Common myeloid progenitor, CD34-positive (primary cell): ENCODE measurements around the gene CIAO3.

ENCODE experiments used
- CTCF ChIA-PET: fragments of 350-600 bp; sonication (Branson Sonifier 250); formaldehyde crosslinking; loops from one replicate; lab custom pipeline; 2021; ENCODE audit warnings: antibody characterized with exemption; lab: Charles Lee
- POLR2A ChIA-PET: fragments of 350-600 bp; sonication (Branson Sonifier 250); formaldehyde crosslinking; loops from one replicate; lab custom pipeline; 2021; ENCODE audit warnings: antibody characterized with exemption; lab: Charles Lee
- DNase-seq, 3 donors: peaks; one replicate each; pipeline versions ENCODE4 v3.0.0 to v3.0.0-alpha.2; 2013
- H3K27ac ChIP-seq, 2 experiments: 1 replicate in 1 of 2; 2 replicates in 1 of 2; pipeline ENCODE4 v1.7.0; 2013; ENCODE audit warnings: inconsistent platforms in 2 of 2, low read length in 2 of 2, mild to moderate bottlenecking in 2 of 2, low read depth in 1 of 2, moderate library complexity in 1 of 2; ENCODE audit not compliant: severe bottlenecking in 2 of 2, insufficient read depth in 1 of 2, poor library complexity in 1 of 2
- H3K27me3 ChIP-seq, 5 experiments: replicated peaks in 2 of 5; 1 replicate in 3 of 5; 2 replicates in 2 of 5; pipeline versions ENCODE4 v1.6.1 to v1.7.0; 2013; ENCODE audit warnings: low read length in 4 of 5, mild to moderate bottlenecking in 2 of 5, moderate library complexity in 2 of 5, inconsistent platforms in 1 of 5; ENCODE audit not compliant: insufficient read depth in 5 of 5, control insufficient read depth in 4 of 5
- H3K36me3 ChIP-seq, 4 experiments: 1 replicate in 2 of 4; 2 replicates in 2 of 4; pipeline versions ENCODE4 v1.6.1 to v1.7.0; 2013; ENCODE audit warnings: low read length in 3 of 4, control low read depth in 1 of 4, mild to moderate bottlenecking in 1 of 4; ENCODE audit not compliant: control insufficient read depth in 4 of 4, insufficient read depth in 4 of 4
- H3K4me1 ChIP-seq, 4 experiments: 1 replicate in 3 of 4; 2 replicates in 1 of 4; pipeline versions ENCODE4 v1.6.1 to v1.7.1; 2013; ENCODE audit warnings: low read length in 3 of 4, mild to moderate bottlenecking in 3 of 4, control low read depth in 1 of 4, inconsistent platforms in 1 of 4, moderate library complexity in 1 of 4; ENCODE audit not compliant: control insufficient read depth in 4 of 4, insufficient read depth in 4 of 4; ENCODE audit errors: control extremely low read depth in 1 of 4
- H3K4me3 ChIP-seq, 7 experiments: 1 replicate in 4 of 7; 2 replicates in 3 of 7; pipeline versions ENCODE4 v1.5.1 to v1.7.0; 2013; ENCODE audit warnings: mild to moderate bottlenecking in 7 of 7, low read length in 6 of 7, moderate library complexity in 6 of 7, inconsistent platforms in 2 of 7, low read depth in 2 of 7, control low read depth in 1 of 7; ENCODE audit not compliant: insufficient read depth in 4 of 7, control insufficient read depth in 1 of 7; ENCODE audit errors: extremely low read depth in 1 of 7
- H3K9me3 ChIP-seq, 5 experiments: 1 replicate in 4 of 5; 2 replicates in 1 of 5; pipeline versions ENCODE4 v1.6.1 to v1.7.1; 2013; ENCODE audit warnings: low read length in 4 of 5, mild to moderate bottlenecking in 2 of 5, inconsistent platforms in 1 of 5, low read depth in 1 of 5, moderate library complexity in 1 of 5; ENCODE audit not compliant: control insufficient read depth in 4 of 5, insufficient read depth in 2 of 5; ENCODE audit errors: control extremely low read depth in 1 of 5
- WGBS: methylation state at CpG from one replicate; pipeline ENCODE4 v1.1.5; 2013; ENCODE audit not compliant: insufficient coverage; 5-methylcytosine and 5-hydroxymethylcytosine counted together

CIAO3 gene

DNA sequence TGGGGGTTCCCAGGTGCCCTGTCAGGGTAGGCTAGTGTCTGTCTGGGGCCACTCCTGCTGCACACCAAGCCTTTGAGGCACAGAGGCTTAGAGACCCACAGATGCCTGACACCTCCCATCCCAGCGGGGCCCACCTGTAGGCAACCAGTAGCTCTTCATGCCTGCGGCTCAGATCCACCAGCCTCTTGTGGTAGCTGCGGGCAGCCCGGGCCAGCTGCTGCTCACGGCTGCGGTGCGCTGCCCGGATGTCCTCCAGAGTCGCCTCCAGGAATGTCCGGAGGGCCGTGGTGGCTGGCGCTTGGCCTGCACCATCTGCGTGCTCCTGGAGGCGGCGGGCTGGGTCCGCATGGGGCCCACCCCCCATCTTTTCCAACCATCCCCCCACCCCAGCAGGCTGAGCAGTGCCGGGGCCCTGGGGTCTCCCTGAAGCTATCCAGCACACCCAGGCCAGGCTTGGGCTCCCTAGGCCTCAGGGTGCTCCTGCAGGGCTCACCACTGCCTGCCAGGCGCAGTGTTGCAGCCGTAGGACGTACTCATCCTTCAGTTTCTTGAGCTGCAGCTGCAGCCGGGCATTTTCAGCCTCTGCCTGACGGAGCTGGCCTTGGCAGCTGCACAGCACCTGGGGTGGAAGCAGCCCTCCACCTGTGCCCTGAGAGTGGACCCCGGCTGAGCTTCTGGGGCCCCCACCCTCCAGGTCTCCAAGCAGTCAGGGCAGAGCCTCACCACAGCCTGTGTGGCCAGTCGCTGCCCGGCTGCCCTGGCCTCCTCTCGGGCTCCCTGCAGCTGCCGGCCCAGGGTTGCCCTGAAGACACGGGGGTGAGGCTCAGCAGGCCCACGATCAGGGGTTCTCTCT is 16.4 kb downstream of the CIAO3 start:
- DNase-seq, result no peak
- Histone ChIP-seq H3K9me3 (no peaks in the 10 kb centered on the region), H3K4me3 (no peak overlapping the region), H3K27me3 (peaks cover 0 to 10% (median 0%) of the 10 kb centered on the region in 5 experiments), H3K4me1 (peaks cover 0 to 47% (median 43%) of the 10 kb centered on the region in 4 experiments), H3K36me3 (peaks cover 0 to 6% (median 1%) of the 10 kb centered on the region in 4 experiments), H3K27ac (no peak overlapping the region)
- ChIA-PET POLR2A (no interaction called here), CTCF (interaction anchor here (0.8 to 2.8 kb wide), 4 partner anchors 13 to 60 kb away, joined by 3 to 15 read pairs (median 4); partner anchors contain the start of genes CIAO3 and WDR24)
- WGBS, result 87% methylated on average over 24 of the region's 29 CpGs

- Histone ChIP-seq H3K27me3 (peaks cover 0 to 10% (median 0%) of the 10 kb centered on the region in 5 experiments), H3K27ac (no peak overlapping the region), H3K4me1 (peaks cover 0 to 49% (median 48%) of the 10 kb centered on the region in 4 experiments), H3K9me3 (no peaks in the 10 kb centered on the region), H3K4me3 (no peak overlapping the region), H3K36me3 (peaks cover 0 to 6% (median 0%) of the 10 kb centered on the region in 4 experiments)
- WGBS, result 100% methylated on average over 1 of the region's 9 CpGs
- CTCF ChIA-PET, result interaction anchor here (0.8 kb wide), 1 partner anchor 61 kb away, joined by 3 read pairs; no protein-coding TSS in a partner anchor
- no peak for DNase-seq
- POLR2A ChIA-PET, result no interaction called here
Observed at GRCh38 chr16:723695-724094, 17.1 kb downstream of the CIAO3 start.

GRCh38 chr16:722835-723633 is 17.8 kb downstream of the CIAO3 start:
- no peak overlapping the region for H3K27ac ChIP-seq
- peaks cover 0 to 6% (median 0%) of the 10 kb centered on the region in 4 experiments for H3K36me3 ChIP-seq
- DNase-seq, result no peak
- H3K4me1 ChIP-seq, result peaks cover 0 to 50% (median 43%) of the 10 kb centered on the region in 4 experiments
- no peaks in the 10 kb centered on the region for H3K9me3 ChIP-seq
- H3K4me3 ChIP-seq, result no peak overlapping the region
- WGBS, result 91% methylated on average over 22 of the region's 24 CpGs
- peaks cover 0 to 10% (median 0%) of the 10 kb centered on the region in 5 experiments for H3K27me3 ChIP-seq
- POLR2A ChIA-PET, result no interaction called here
- CTCF ChIA-PET, result interaction anchor here (1.0 to 4.3 kb wide), 4 partner anchors 12 to 63 kb away, joined by 3 to 23 read pairs (median 3); partner anchors contain the start of gene CIAO3

- Histone ChIP-seq H3K27me3 (peaks cover 0 to 17% (median 0%) of the 10 kb centered on the region in 5 experiments), H3K36me3 (peaks cover 0 to 6% (median 0%) of the 10 kb centered on the region in 4 experiments), H3K4me3 (peak overlapping the region in 5 of 7 experiments; percentile 32 to 83 (median 82)), H3K9me3 (no peaks in the 10 kb centered on the region), H3K4me1 (peaks cover 0 to 45% (median 35%) of the 10 kb centered on the region in 4 experiments), H3K27ac (no peak overlapping the region)
- DNase-seq, result peak in 1 of 3 donors; percentile 49
- POLR2A ChIA-PET, result interaction anchor here (0.6 kb wide), 1 partner anchor 67 kb away, joined by 6 read pairs; the partner anchor contains the start of gene CHTF18
- CTCF ChIA-PET, result interaction anchor here (1.0 to 4.3 kb wide), 7 partner anchors 8 to 64 kb away, joined by 3 to 23 read pairs (median 3); partner anchors contain the start of gene CIAO3
- WGBS, result 88% methylated on average over 38 of the region's 51 CpGs
Observed at GRCh38 chr16:721765-722540, 18.8 kb downstream of the CIAO3 start.

DNA sequence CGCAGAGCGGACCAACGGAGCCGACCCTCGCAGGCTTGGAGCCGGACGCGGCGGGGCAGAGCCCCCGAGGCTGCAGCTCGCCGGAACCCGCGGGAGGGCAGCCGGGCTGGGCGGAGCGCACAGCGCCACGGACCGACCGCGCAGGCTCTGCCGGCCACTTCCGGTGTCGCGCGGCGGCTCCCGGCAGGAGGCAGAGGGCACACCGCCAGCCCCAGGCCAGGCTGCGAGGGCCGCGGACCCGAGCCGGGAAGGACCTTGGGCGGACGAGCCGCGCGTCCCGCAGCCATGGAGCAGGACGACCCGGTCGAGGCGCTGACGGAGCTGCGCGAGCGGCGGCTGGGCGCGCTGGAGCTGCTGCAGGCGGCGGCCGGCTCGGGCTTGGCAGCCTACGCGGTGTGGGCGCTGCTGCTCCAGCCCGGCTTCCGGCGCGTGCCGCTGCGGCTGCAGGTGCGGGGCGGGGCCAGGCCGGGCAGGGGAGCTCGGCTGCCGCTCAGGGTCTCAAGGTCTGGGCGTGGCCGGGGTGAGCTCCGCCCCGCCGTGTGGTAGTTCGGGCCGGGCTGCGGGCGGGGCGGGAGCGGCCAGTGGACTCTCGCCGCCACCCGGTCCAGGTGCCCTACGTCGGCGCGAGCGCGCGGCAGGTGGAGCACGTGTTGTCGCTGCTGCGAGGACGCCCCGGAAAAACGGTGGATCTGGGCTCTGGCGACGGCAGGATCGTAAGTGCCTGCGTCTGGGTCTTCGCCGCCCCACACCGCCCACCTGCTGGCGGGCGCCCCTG is 19.6 kb downstream of the CIAO3 start, which contains the start of gene ANTKMT:
Gene ANTKMT, plus strand, starts transcription at position 157 of the 775 bp plus-strand sequence. Its CDS starts 129 bp downstream, at position 286.
- ChIA-PET CTCF (interaction anchor here (0.7 to 4.3 kb wide), 8 partner anchors 9 to 67 kb away, joined by 3 to 23 read pairs (median 4); partner anchors contain the start of genes CHTF18, CIAO3 and RPUSD1), POLR2A (no interaction called here)
- Histone ChIP-seq H3K4me1 (peaks cover 0 to 45% (median 31%) of the 10 kb centered on the region in 4 experiments), H3K27ac (peak within 1 kb of the TSS in 1 of 2 experiments; percentile 49), H3K36me3 (peaks cover 0 to 6% (median 0%) of the 10 kb centered on the region in 4 experiments), H3K9me3 (no peaks in the 10 kb centered on the region), H3K4me3 (peak within 1 kb of the TSS; percentile 52 to 83 (median 76)), H3K27me3 (peaks cover 0 to 20% (median 6%) of the 10 kb centered on the region in 5 experiments)
- peak; percentile 80 to 92 (median 90) for DNase-seq
- 15% methylated on average over 96 of the region's 106 CpGs for WGBS
